Measurements from ENCODE around the gene SPEN.
"Not testable (repeated sequence)": the region's sequence is repeated elsewhere in the genome, so short reads cannot be mapped to it uniquely, and the experiment has no call there.

- not testable (repeated sequence) for TF ChIP-seq ZNF114 (CRISPR knock-in tag; IDR thresholded peaks at IDR 0.05); CTCF (conservative IDR thresholded peaks at IDR 0.05; ENCODE audit: low read depth in 2 of 2); EZH2phosphoT487 (IDR thresholded peaks at IDR 0.05; ENCODE audit: unreplicated experiment); EZH2 (IDR thresholded peaks at IDR 0.05; ENCODE audit: low read depth, unreplicated experiment); REST (IDR thresholded peaks at IDR 0.05; ENCODE audit: unreplicated experiment); POLR2AphosphoS5 (IDR thresholded peaks at IDR 0.05; ENCODE audit: low read depth); ETS1 (IDR thresholded peaks at IDR 0.05); NANOG (IDR thresholded peaks at IDR 0.05; ENCODE audit: borderline replicate concordance); CREB1 (CRISPR knock-in tag; IDR thresholded peaks at IDR 0.05; ENCODE audit: low read depth); JUNB (IDR thresholded peaks at IDR 0.05; ENCODE audit: unreplicated experiment)
Observed at GRCh38 chr1:15846056-15846455, 1.5 kb upstream of the SPEN start.

All from GM23338 (cell line).